GM12892 (cell line): ENCODE measurements around the gene ZMIZ1.

Experiments used
- POLR2A ChIP-seq: IDR thresholded peaks from 2 replicates; pipeline ENCODE4 v1.6.1; 2011; ENCODE audit warnings: low read depth, low read length, control low read depth
- POLR2AphosphoS5 ChIP-seq: IDR thresholded peaks from 2 replicates; pipeline ENCODE4 v1.6.1; 2011; ENCODE audit warnings: low read depth, low read length, control low read depth

- TF ChIP-seq POLR2A = no peak
- no peak for TF ChIP-seq POLR2AphosphoS5
Observed at GRCh38 chr10:79306644-79307220, 238.0 kb downstream of the ZMIZ1 start.
